K562 treated with DMSO at 1 percent for 48 hours (cell line): Measurements from ENCODE around the gene CALML4. TPM values are rescaled to one million over a fixed set of nuclear protein-coding genes. Genes with fewer than 3 reads are reported as not detected.

Experiments
- total RNA-seq: library from RNA; unstranded; fragments of 300-600 nt; gene quantifications from 2 replicates; pipeline ENCODE4 v1.2.3, GENCODE V29; 2022; ENCODE audit warnings: low replicate concordance; ENCODE audit errors: extremely low read depth

The CALML4 gene, protein sequence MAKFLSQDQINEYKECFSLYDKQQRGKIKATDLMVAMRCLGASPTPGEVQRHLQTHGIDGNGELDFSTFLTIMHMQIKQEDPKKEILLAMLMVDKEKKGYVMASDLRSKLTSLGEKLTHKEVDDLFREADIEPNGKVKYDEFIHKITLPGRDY
- not detected in 2 replicates for total RNA-seq

GRCh38 chr15:68204776-68205557 lies at the start of gene CALML4:
CALML4 (minus strand) TSS chr15:68205332; CDS start chr15:68205247, 85 bp downstream.

DNA sequence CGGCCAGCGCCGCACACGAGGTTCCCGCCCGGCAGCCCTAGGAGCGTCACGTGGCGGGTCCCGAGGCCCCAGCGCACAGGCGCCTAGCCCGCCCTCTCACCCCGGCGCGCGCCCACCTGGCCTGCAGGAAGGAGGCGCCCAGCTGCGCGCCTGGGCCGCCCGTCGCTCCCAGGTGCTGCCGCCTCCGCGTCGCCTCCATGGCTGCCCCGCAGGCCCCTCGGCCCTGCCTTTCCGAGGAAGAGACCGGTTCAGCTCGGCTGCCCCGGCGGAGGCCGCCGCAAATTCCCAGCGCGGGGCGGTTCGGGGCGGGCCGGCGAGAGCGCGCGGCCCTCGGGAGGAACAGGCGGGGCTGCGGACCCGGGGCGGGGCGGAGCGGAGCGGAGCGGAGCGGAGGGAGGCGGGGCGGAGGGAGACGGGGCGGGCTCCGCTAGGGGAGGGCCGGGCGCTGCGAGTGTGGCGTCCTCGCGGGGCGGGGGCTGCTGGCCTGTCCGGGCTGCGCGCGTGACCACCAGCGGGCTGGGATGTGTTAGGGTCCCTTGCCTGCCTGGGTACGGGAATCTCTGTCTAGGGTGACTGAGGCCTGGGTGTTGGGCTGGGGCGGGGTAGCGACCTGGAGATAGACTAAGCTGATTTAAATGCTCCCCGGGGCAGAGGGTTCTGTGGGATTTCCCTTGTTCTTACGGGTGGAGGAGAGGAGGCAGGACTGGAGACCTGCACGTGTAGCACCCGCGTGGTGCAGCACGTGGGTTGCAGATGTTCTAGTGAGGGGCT lies 24.4 kb upstream of the CALML4 start, which contains the start of gene CLN6:
Gene CLN6, minus strand, starts transcription at position 343 of the 771 bp plus-strand sequence. Its CDS starts 144 bp downstream, at position 199.

Other genes starting within 250 kb of the CALML4 start
- gene PIAS1, start 151.0 kb downstream of the CALML4 start, total RNA-seq = not detected in 2 replicates
- not detected in 2 replicates for gene CLN6, start 24.4 kb upstream of the CALML4 start, total RNA-seq
- not detected in 2 replicates for gene FEM1B, start 72.4 kb upstream of the CALML4 start, total RNA-seq
- gene ITGA11, start 226.8 kb upstream of the CALML4 start, total RNA-seq = not detected in 2 replicates